HG03575 (cell line): Measurements from ENCODE around the gene ZNF784.

Experiments used
- ATAC-seq: cut with Tn5 transposase; IDR thresholded peaks from one replicate; pipeline ENCODE4 v1.9.1; 2021; ENCODE audit not compliant: unreplicated experiment, insufficient number of reproducible peaks, low FRiP score; ENCODE audit errors: extremely low read depth

The ZNF784 gene

GRCh38 chr19:55645512-55645881 is 21.1 kb upstream of the ZNF784 start:
- no peak for ATAC-seq

- no peak for ATAC-seq
These were observed 20.6 kb upstream of the ZNF784 start for GRCh38 chr19:55644842-55645511.

GRCh38 chr19:55644191-55644833 is 19.9 kb upstream of the ZNF784 start:
- no peak for ATAC-seq

GRCh38 chr19:55643887-55644176 is 19.5 kb upstream of the ZNF784 start:
- no peak for ATAC-seq

- no peak for ATAC-seq
These were observed 18.9 kb upstream of the ZNF784 start, which contains the start of gene ZNF581 for GRCh38 chr19:55643003-55643886. TSS of gene ZNF581 (plus strand) at chr19:55643649. CDS start at chr19:55644572, 923 bp downstream.

GRCh38 chr19:55642153-55643002 is 18.0 kb upstream of the ZNF784 start:
- no peak for ATAC-seq

- ATAC-seq: no peak
These were observed 17.2 kb upstream of the ZNF784 start for GRCh38 chr19:55641426-55642152.

GRCh38 chr19:55640577-55641425 is 16.4 kb upstream of the ZNF784 start, which contains the start of gene ZNF580:
TSS of gene ZNF580 (plus strand) at chr19:55641002. CDS start at chr19:55642509, 1,507 bp downstream.
- no peak for ATAC-seq

- no peak for ATAC-seq
These were observed 15.7 kb upstream of the ZNF784 start for GRCh38 chr19:55640043-55640576.

- ATAC-seq: no peak
These were observed 14.5 kb upstream of the ZNF784 start for GRCh38 chr19:55638864-55639359.

- no peak for ATAC-seq
These were observed 13.2 kb upstream of the ZNF784 start for GRCh38 chr19:55637534-55637933.

- ATAC-seq: no peak
These were observed 12.4 kb upstream of the ZNF784 start for GRCh38 chr19:55636723-55637122.

- ATAC-seq: no peak
These were observed 11.6 kb upstream of the ZNF784 start for GRCh38 chr19:55635856-55636440.

GRCh38 chr19:55635334-55635717 is 11.0 kb upstream of the ZNF784 start:
- ATAC-seq: no peak

- no peak for ATAC-seq
These were observed 9.5 kb upstream of the ZNF784 start for GRCh38 chr19:55633861-55634260.

- ATAC-seq: no peak
These were observed 8.1 kb upstream of the ZNF784 start for GRCh38 chr19:55632463-55632834.

GRCh38 chr19:55626350-55626749 is 2.0 kb upstream of the ZNF784 start:
- ATAC-seq: no peak
